SK-N-SH (cell line): ENCODE results near the gene ASPDH. TPM values are rescaled to one million over a fixed set of nuclear protein-coding genes. Genes with fewer than 3 reads are reported as not detected.

Experiments used
- CTCF ChIA-PET: fragments of 300-600, 350-600 bp; formaldehyde crosslinking; extraction: SDS; loops from one replicate; lab custom pipeline; 2021; lab: Yijun Ruan, JAX
- POLR2A ChIA-PET: fragments of 350-600 bp; sonication (Branson Sonifier 250); formaldehyde crosslinking; extraction: SDS; loops from one replicate; lab custom pipeline; 2020; ENCODE audit warnings: antibody characterized with exemption, inconsistent platforms; lab: Yijun Ruan, JAX
- DNase-seq: peaks from one replicate; pipeline ENCODE4 v3.0.0; 2012
- H2AFZ ChIP-seq: fragments of 200-600 bp; sonication (generic); 2 replicates; pipeline ENCODE4 v1.8.1; 2016; ENCODE audit warnings: antibody characterized with exemption, mild to moderate bottlenecking, low read depth
- H3F3A ChIP-seq: fragments of 200-600 bp; sonication (generic); replicated peaks from 2 replicates; pipeline ENCODE3; 2016; ENCODE audit warnings: antibody characterized with exemption, mild to moderate bottlenecking; ENCODE audit not compliant: insufficient read depth
- H3K27ac ChIP-seq, 2 experiments: fragments of 200-500 bp in 1 of 2; fragments of 200-600 bp in 1 of 2; sonication (Bioruptor generic) in 1 of 2; sonication (generic), shearing (Covaris generic) in 1 of 2; 2 replicates each; pipeline versions ENCODE4 v1.5.1 to v1.6.1; 2014 to 2016; ENCODE audit warnings: low read depth in 2 of 2, inconsistent platforms in 1 of 2, low read length in 1 of 2, mild to moderate bottlenecking in 1 of 2, mixed read lengths in 1 of 2
- H3K27me3 ChIP-seq: fragments of 200-600 bp; sonication (generic), shearing (Covaris generic); 2 replicates; pipeline ENCODE4 v1.6.1; 2016; ENCODE audit warnings: mixed run types; ENCODE audit not compliant: insufficient read depth
- H3K36me3 ChIP-seq, 2 experiments: fragments of 200-500 bp in 1 of 2; fragments of 200-600 bp in 1 of 2; sonication (Bioruptor generic) in 1 of 2; sonication (generic) in 1 of 2; replicated peaks in 1 of 2; 2 replicates each; pipeline versions ENCODE3 to v1.5.1; 2014 to 2016; ENCODE audit warnings: low read length in 1 of 2, mild to moderate bottlenecking in 1 of 2; ENCODE audit not compliant: insufficient read depth in 2 of 2, control insufficient read depth in 1 of 2
- H3K4me1 ChIP-seq, 2 experiments: fragments of 200-500 bp in 1 of 2; fragments of 200-600 bp in 1 of 2; sonication (Bioruptor generic) in 1 of 2; sonication (generic), shearing (Covaris generic) in 1 of 2; 2 replicates each; pipeline versions ENCODE4 v1.5.1 to v1.6.1; 2014 to 2016; ENCODE audit warnings: low read depth in 1 of 2, low read length in 1 of 2, mixed run types in 1 of 2; ENCODE audit not compliant: insufficient read depth in 2 of 2, control insufficient read depth in 1 of 2
- H3K4me2 ChIP-seq: fragments of 200-600 bp; sonication (generic), shearing (Covaris generic); 2 replicates; pipeline ENCODE4 v1.6.1; 2017; ENCODE audit warnings: mixed run types
- H3K4me3 ChIP-seq, 2 experiments: fragments of 200-500 bp in 1 of 2; fragments of 200-600 bp in 1 of 2; sonication (Bioruptor generic) in 1 of 2; sonication (generic), shearing (Covaris generic) in 1 of 2; 2 replicates each; pipeline versions ENCODE4 v1.5.1 to v1.8.1; 2014 to 2016; ENCODE audit warnings: low read depth in 2 of 2, inconsistent platforms in 1 of 2, low read length in 1 of 2, mild to moderate bottlenecking in 1 of 2, mixed read lengths in 1 of 2, moderate library complexity in 1 of 2
- H3K79me2 ChIP-seq: fragments of 200-600 bp; sonication (generic); 2 replicates; pipeline ENCODE4 v1.8.1; 2017; ENCODE audit warnings: mild to moderate bottlenecking; ENCODE audit not compliant: insufficient read depth
- H3K9ac ChIP-seq: fragments of 200-600 bp; sonication (generic); 2 replicates; pipeline ENCODE4 v1.6.1; 2017; ENCODE audit warnings: mixed run types
- H3K9me2 ChIP-seq: fragments of 200-600 bp; sonication (generic); 2 replicates; pipeline ENCODE4 v1.6.1; 2017; ENCODE audit warnings: mixed run types
- H3K9me3 ChIP-seq: fragments of 200-600 bp; sonication (generic); 2 replicates; pipeline ENCODE4 v1.6.1; 2017; ENCODE audit warnings: mixed run types, mild to moderate bottlenecking, moderate library complexity
- H4K20me1 ChIP-seq: fragments of 200-600 bp; sonication (generic); 2 replicates; pipeline ENCODE4 v1.6.1; 2017; ENCODE audit warnings: mild to moderate bottlenecking, mixed run types; ENCODE audit not compliant: insufficient read depth
- CHD2 ChIP-seq: fragments of 150-350 bp; IDR thresholded peaks from 2 replicates; pipeline ENCODE4 v1.6.1; 2018; ENCODE audit warnings: low read length; ENCODE audit not compliant: partially characterized antibody
- CTCF ChIP-seq: fragments of 200-600 bp; sonication (generic); IDR thresholded peaks from 2 replicates; pipeline ENCODE4 v1.6.1; 2017; ENCODE audit warnings: antibody characterized with exemption, mild to moderate bottlenecking, moderate library complexity
- EZH2phosphoT487 ChIP-seq: fragments of 200-600 bp; sonication (generic); IDR thresholded peaks from 2 replicates; pipeline ENCODE4 v1.6.1; 2017; ENCODE audit warnings: low read depth, mixed run types, mild to moderate bottlenecking, antibody characterized with exemption, moderate library complexity, borderline replicate concordance
- FOSL2 ChIP-seq: IDR thresholded peaks from 2 replicates; pipeline ENCODE4 v1.4.0; 2012; ENCODE audit warnings: low read depth, mild to moderate bottlenecking, moderate library complexity, borderline replicate concordance
- FOXJ3 ChIP-seq: sonication (generic); formaldehyde crosslinking; IDR thresholded peaks from 2 replicates; pipeline ENCODE4 v1.5.1; 2020; ENCODE audit warnings: mild to moderate bottlenecking, missing genetic modification reagents
- GABPA ChIP-seq: IDR thresholded peaks from 2 replicates; pipeline ENCODE4 v1.4.0; 2012; ENCODE audit warnings: low read depth, mild to moderate bottlenecking
- IRF3 ChIP-seq: fragments of 150-350 bp; IDR thresholded peaks from 2 replicates; pipeline ENCODE4 v1.6.1; 2016; ENCODE audit warnings: mild to moderate bottlenecking, low read depth, low read length
- MAX ChIP-seq: IDR thresholded peaks from 2 replicates; pipeline ENCODE4 v1.4.0; 2012; ENCODE audit warnings: low read depth
- MXI1 ChIP-seq: IDR thresholded peaks from 2 replicates; pipeline ENCODE4 v1.6.1; 2012; ENCODE audit warnings: mild to moderate bottlenecking, low read depth, low read length, improper control_type of control experiment
- NRF1 ChIP-seq: IDR thresholded peaks from 2 replicates; pipeline ENCODE4 v1.6.1; 2012; ENCODE audit warnings: low read depth, mild to moderate bottlenecking, low read length
- POLR2AphosphoS5 ChIP-seq: IDR thresholded peaks from 2 replicates; pipeline ENCODE4 v1.6.1; 2012; ENCODE audit warnings: low read depth, low read length
- SMC3 ChIP-seq: IDR thresholded peaks from 2 replicates; pipeline ENCODE4 v1.6.1; 2012; ENCODE audit warnings: low read depth, low read length, improper control_type of control experiment
- TAF1 ChIP-seq: IDR thresholded peaks from 2 replicates; pipeline ENCODE4 v1.6.1; 2012; ENCODE audit warnings: low read depth, mild to moderate bottlenecking, low read length, moderate library complexity, borderline replicate concordance
- TCF12 ChIP-seq: IDR thresholded peaks from 2 replicates; pipeline ENCODE4 v1.4.0; 2012
- WGBS: methylation state at CpG from one replicate; pipeline ENCODE4 v1.1.6; 2017; ENCODE audit warnings: low lambda C conversion rate; 5-methylcytosine and 5-hydroxymethylcytosine counted together
- polyA plus RNA-seq, 3 experiments: library from polyadenylated mRNA; depleted of rRNA; stranded (reverse); fragments of >200 nt; gene quantifications; 2 replicates each; pipeline ENCODE4 v1.2.3, GENCODE V29; 2012

Gene ASPDH
- polyA plus RNA-seq, 1 of the 3 experiments (the other 2 are of a cell fraction): 0.07 TPM

- TF ChIP-seq NRF1 (no peak), CHD2 (peak; percentile 70)
Measured at GRCh38 chr19:50514346-50515167, 844 bp upstream of the ASPDH start (continued).

- no peaks in the 10 kb centered on the region for H3K27me3 ChIP-seq
- H3K4me1 ChIP-seq: peaks cover 0 to 41% of the 10 kb centered on the region in 2 experiments; a peak in 1 of 4 replicates
- H3K36me3 ChIP-seq: no peaks in the 10 kb centered on the region
- 91% methylated on average over 12 of the region's 12 CpGs for WGBS
- H3K27ac ChIP-seq: peak overlapping the region in 1 of 2 experiments; percentile 98; a peak in 2 of 4 replicates
- H3K4me2 ChIP-seq: no peak overlapping the region
- POLR2A ChIA-PET: no interaction called here
- H2AFZ ChIP-seq: no peak overlapping the region
- H3K4me3 ChIP-seq: no peak overlapping the region; a peak in 1 of 4 replicates
- TF ChIP-seq MXI1: no peak
- no peak for TF ChIP-seq EZH2phosphoT487
- TF ChIP-seq FOXJ3: no peak
- no peak for TF ChIP-seq TCF12
- no peak for TF ChIP-seq FOSL2
- TF ChIP-seq POLR2AphosphoS5: no peak
- no peak for TF ChIP-seq CTCF
- no peak for TF ChIP-seq NRF1
- TF ChIP-seq MAX: no peak
- TF ChIP-seq CHD2: no peak
- TF ChIP-seq TAF1: no peak
- TF ChIP-seq SMC3: no peak
- no peak for TF ChIP-seq IRF3
- no peak for TF ChIP-seq GABPA
- TF ChIP-seq, all 33 proteins: peak for 0
- Histone ChIP-seq H3K79me2 (peaks cover 14% of the 10 kb centered on the region; the same call in 1 of the 2 replicates), H3K9me2 (no peaks in the 10 kb centered on the region), H4K20me1 (no peaks in the 10 kb centered on the region), H3K9me3 (no peaks in the 10 kb centered on the region), H3K9ac (no peak overlapping the region), H3F3A (no peaks in the 10 kb centered on the region)
- no peak for DNase-seq
- CTCF ChIA-PET: interaction anchor here (1.1 to 6.1 kb wide), 5 partner anchors 9 to 43 kb away, joined by 3 to 54 read pairs (median 4); no protein-coding TSS in a partner anchor
Measured at GRCh38 chr19:50512999-50513745, 541 bp downstream of the ASPDH start.
